Muscle layer of duodenum (tissue), 2 donors: ENCODE data around the gene BTBD7.

Source experiments
- H3K27ac ChIP-seq: one replicate; pipeline ENCODE4 v1.7.0; 2013; ENCODE audit warnings: mild to moderate bottlenecking, low read length
- H3K27me3 ChIP-seq: one replicate; pipeline ENCODE4 v1.7.0; 2013; ENCODE audit warnings: low read depth, mild to moderate bottlenecking, control low read depth, low read length
- H3K36me3 ChIP-seq, 2 donors: one replicate each; pipeline ENCODE4 v1.7.0; 2013; ENCODE audit warnings: low read length in 2 of 2, control low read depth in 1 of 2, mild to moderate bottlenecking in 1 of 2; ENCODE audit not compliant: insufficient read depth in 2 of 2, control insufficient read depth in 1 of 2
- H3K4me1 ChIP-seq, 2 donors: one replicate each; pipeline ENCODE4 v1.7.0; 2013; ENCODE audit warnings: low read length in 2 of 2, mild to moderate bottlenecking in 2 of 2, control low read depth in 1 of 2, moderate library complexity in 1 of 2; ENCODE audit not compliant: insufficient read depth in 2 of 2, control insufficient read depth in 1 of 2
- H3K4me3 ChIP-seq, 2 donors: one replicate each; pipeline ENCODE4 v1.7.0; 2013; ENCODE audit warnings: low read length in 2 of 2, low read depth in 1 of 2, mild to moderate bottlenecking in 1 of 2
- H3K9me3 ChIP-seq, 2 donors: one replicate each; pipeline ENCODE4 v1.7.0; 2013; ENCODE audit warnings: low read length in 2 of 2, control low read depth in 1 of 2, mild to moderate bottlenecking in 1 of 2; ENCODE audit not compliant: control insufficient read depth in 1 of 2
- donor health status: healthy.

BTBD7 gene

DNA sequence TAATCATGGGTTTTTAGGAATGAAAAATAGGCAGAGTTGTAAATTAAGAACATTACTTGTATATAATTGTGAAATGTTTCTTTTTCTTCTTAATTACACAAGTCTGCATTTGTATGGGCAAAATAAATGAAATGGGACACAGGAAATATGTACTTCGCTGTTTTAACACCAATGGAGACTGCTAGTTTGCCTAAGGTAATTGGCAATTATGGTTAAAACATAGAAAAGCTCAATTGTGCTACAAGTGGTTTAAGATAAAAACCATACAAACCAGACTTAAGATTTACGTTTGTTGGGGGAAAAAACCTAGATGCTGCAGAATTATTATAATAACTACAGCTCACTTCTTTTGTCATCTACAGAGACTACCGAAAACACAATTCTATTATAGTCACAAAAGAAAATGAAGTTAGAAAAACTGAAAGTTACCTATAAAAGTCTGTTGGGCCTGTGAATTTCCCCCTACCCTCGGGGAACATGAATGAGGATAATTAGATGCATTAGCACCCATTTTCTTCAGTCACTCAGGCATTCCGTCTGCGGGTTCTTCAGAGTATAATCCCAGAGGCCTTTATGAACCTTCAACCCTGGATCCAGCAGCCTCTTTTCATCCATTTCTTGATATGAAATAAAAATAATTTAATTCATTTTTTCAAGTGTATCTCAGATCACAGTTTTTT lies 37.2 kb downstream of the BTBD7 start:
- no peaks in the 10 kb centered on the region for H3K4me1 ChIP-seq
- H3K4me3 ChIP-seq, result no peak overlapping the region
- H3K27ac ChIP-seq, result no peak overlapping the region
- H3K9me3 ChIP-seq, result no peaks in the 10 kb centered on the region
- H3K27me3 ChIP-seq, result no peaks in the 10 kb centered on the region
- peaks cover 0 to 7% of the 10 kb centered on the region in 2 donors for H3K36me3 ChIP-seq

GRCh38 chr14:93286212-93286890 lies 46.5 kb downstream of the BTBD7 start:
- Histone ChIP-seq H3K4me3 (no peak overlapping the region), H3K4me1 (no peaks in the 10 kb centered on the region), H3K27ac (no peak overlapping the region)

GRCh38 chr14:93285044-93285443 lies 47.8 kb downstream of the BTBD7 start:
- no peaks in the 10 kb centered on the region for H3K9me3 ChIP-seq
- peaks cover 0 to 4% of the 10 kb centered on the region in 2 donors for H3K36me3 ChIP-seq
- no peaks in the 10 kb centered on the region for H3K27me3 ChIP-seq
- H3K4me3 ChIP-seq, result no peak overlapping the region
- no peaks in the 10 kb centered on the region for H3K4me1 ChIP-seq
- no peak overlapping the region for H3K27ac ChIP-seq

More at GRCh38 chr14:93286212-93286890, 46.5 kb downstream of the BTBD7 start:
- H3K36me3 ChIP-seq, result peaks cover 0 to 4% of the 10 kb centered on the region in 2 donors
- no peaks in the 10 kb centered on the region for H3K27me3 ChIP-seq
- no peaks in the 10 kb centered on the region for H3K9me3 ChIP-seq

DNA sequence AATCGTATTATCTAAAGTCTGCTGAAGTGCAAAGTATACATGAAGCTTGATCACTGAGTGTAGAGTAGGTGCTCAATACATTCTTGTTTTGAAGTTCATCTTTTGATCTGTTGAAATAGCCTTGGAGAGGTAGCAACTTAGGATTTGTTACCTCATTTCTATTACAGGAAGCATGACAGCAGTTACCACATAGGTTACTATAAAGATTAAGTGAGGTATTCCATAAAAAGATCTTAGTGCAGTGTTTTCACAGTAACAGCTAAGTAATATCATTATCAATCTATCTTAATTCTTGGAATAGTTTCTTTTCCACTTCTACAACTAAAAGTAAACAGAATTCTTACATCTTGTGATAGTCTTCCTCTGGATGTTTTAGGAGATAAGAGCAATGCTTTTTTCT lies 50.9 kb downstream of the BTBD7 start:
- H3K27me3 ChIP-seq, result no peaks in the 10 kb centered on the region
- H3K9me3 ChIP-seq, result no peaks in the 10 kb centered on the region
- peaks cover 0 to 8% of the 10 kb centered on the region in 2 donors for H3K36me3 ChIP-seq
- H3K4me1 ChIP-seq, result no peaks in the 10 kb centered on the region
- no peak overlapping the region for H3K4me3 ChIP-seq
- no peak overlapping the region for H3K27ac ChIP-seq

- no peaks in the 10 kb centered on the region for H3K9me3 ChIP-seq
- no peak overlapping the region for H3K4me3 ChIP-seq
- H3K27ac ChIP-seq, result no peak overlapping the region
- no peaks in the 10 kb centered on the region for H3K4me1 ChIP-seq
- peaks cover 5 to 8% of the 10 kb centered on the region in 2 donors for H3K36me3 ChIP-seq
- H3K27me3 ChIP-seq, result no peaks in the 10 kb centered on the region
Measured at GRCh38 chr14:93280743-93281142, 52.1 kb downstream of the BTBD7 start.

GRCh38 chr14:93276031-93276716 lies 56.7 kb downstream of the BTBD7 start:
- H3K36me3 ChIP-seq, result peaks cover 4 to 9% of the 10 kb centered on the region in 2 donors
- no peak overlapping the region for H3K4me3 ChIP-seq
- H3K4me1 ChIP-seq, result no peaks in the 10 kb centered on the region
- no peak overlapping the region for H3K27ac ChIP-seq
- H3K27me3 ChIP-seq, result no peaks in the 10 kb centered on the region
- no peaks in the 10 kb centered on the region for H3K9me3 ChIP-seq

DNA sequence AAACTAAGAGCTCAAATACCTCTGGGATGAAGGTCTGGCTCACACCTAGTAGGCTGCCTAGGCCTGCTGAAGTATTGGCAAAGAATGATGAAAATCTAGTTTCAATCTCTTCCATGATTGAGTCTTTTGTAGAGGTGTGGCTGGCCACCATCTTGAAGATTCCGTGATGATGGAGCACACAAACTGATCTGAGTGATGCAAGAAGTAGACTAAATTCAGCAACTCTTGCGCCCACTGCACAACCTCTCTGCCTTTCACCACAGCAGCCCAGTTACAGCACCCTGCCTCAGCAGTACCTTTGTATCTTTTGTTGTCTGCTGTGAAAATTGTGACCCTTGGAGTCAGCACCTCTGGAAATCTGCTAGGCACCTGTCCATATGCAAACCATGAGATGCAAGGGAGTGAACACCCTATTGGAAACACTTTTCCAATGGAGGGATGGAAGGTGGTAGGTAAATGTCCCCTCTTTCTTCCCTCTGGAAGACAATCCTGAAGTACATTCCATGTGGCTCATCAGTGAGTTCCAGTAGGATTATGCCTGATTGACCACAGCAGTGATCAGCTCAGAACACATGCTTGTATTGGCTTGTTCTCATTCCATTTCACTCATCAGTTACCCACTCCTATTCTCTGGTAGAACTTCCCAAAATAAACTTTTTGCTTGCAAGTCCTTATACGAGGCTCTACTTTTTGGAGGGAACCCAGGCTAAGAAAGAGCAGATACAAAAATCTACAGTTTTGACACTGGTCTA lies 58.6 kb downstream of the BTBD7 start:
- Histone ChIP-seq H3K27me3 (no peaks in the 10 kb centered on the region), H3K4me3 (no peak overlapping the region), H3K36me3 (peaks cover 4 to 9% of the 10 kb centered on the region in 2 donors), H3K4me1 (no peaks in the 10 kb centered on the region), H3K9me3 (no peaks in the 10 kb centered on the region), H3K27ac (no peak overlapping the region)

GRCh38 chr14:93271111-93271510 lies 61.7 kb downstream of the BTBD7 start:
- H3K27ac ChIP-seq, result no peak overlapping the region
- H3K9me3 ChIP-seq, result no peaks in the 10 kb centered on the region
- no peaks in the 10 kb centered on the region for H3K4me1 ChIP-seq
- H3K4me3 ChIP-seq, result no peak overlapping the region
- H3K36me3 ChIP-seq, result peaks cover 0 to 8% of the 10 kb centered on the region in 2 donors
- H3K27me3 ChIP-seq, result no peaks in the 10 kb centered on the region

DNA sequence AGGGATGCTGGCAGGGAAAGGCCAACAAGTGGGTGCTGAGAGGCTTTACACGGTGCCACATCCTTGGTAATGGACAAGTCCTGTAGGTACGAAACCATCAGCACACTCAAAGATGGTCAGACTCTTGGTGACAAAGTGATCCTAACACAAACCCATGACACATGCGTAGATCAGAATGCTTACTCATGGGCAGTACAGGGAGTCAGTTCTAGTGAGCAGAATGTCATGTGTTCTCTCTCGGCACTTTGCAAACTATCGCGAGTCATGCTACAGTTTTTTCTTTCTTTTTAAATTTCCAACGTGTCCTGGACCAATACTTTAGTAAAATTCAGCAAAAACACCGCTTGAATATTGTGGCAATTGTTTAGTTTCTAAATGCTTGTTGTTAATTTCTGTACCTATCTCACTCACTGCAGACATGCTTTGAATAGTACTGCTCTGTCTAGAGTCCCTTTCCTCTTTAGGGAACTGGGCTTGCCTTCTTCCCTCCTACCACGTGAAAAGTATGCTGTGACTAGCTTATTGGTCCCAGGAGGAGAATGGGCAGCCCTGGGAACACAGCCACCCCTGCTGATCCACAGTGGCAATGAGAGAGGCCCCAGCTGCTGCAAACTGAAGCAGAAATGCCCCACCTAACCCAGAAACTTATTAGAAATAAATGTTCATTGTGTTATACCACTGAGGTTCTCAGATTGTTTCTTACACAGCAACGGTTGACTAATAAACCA lies 63.3 kb downstream of the BTBD7 start:
- Histone ChIP-seq H3K4me1 (no peaks in the 10 kb centered on the region), H3K27me3 (no peaks in the 10 kb centered on the region), H3K36me3 (no peaks in the 10 kb centered on the region), H3K27ac (no peak overlapping the region), H3K4me3 (no peak overlapping the region), H3K9me3 (no peaks in the 10 kb centered on the region)

DNA sequence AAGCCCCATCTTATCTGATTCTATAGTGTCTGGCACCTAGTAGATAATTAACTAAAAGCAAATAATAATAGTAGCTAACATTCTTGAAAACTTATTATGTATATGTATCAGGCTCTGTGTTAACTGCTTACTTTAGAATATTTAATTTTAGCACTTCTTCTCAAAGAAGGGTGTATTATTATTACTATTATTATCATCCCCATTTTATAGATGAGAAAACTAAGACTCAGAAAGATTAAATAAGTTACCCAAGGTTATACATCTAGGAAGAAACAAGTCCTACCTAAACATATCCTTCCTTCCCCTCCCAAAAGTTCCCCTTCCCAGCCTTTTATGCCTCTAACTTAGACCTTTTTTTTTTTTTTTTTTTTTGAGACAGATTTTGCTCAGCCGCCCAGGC lies 64.4 kb downstream of the BTBD7 start:
- H3K36me3 ChIP-seq, result peaks cover 3 to 6% of the 10 kb centered on the region in 2 donors
- no peaks in the 10 kb centered on the region for H3K27me3 ChIP-seq
- H3K4me3 ChIP-seq, result no peak overlapping the region
- H3K4me1 ChIP-seq, result no peaks in the 10 kb centered on the region
- H3K9me3 ChIP-seq, result no peaks in the 10 kb centered on the region
- no peak overlapping the region for H3K27ac ChIP-seq
